GM18870 (cell line): ENCODE measurements around the gene RPL10.
"Not testable (repeated sequence)": the region's sequence is repeated elsewhere in the genome, so short reads cannot be mapped to it uniquely, and the experiment has no call there.

Experiments
- ATAC-seq: cut with Tn5 transposase; IDR thresholded peaks from one replicate; pipeline ENCODE4 v1.9.1; 2021; ENCODE audit warnings: moderate library complexity; ENCODE audit not compliant: unreplicated experiment

The RPL10 gene

DNA sequence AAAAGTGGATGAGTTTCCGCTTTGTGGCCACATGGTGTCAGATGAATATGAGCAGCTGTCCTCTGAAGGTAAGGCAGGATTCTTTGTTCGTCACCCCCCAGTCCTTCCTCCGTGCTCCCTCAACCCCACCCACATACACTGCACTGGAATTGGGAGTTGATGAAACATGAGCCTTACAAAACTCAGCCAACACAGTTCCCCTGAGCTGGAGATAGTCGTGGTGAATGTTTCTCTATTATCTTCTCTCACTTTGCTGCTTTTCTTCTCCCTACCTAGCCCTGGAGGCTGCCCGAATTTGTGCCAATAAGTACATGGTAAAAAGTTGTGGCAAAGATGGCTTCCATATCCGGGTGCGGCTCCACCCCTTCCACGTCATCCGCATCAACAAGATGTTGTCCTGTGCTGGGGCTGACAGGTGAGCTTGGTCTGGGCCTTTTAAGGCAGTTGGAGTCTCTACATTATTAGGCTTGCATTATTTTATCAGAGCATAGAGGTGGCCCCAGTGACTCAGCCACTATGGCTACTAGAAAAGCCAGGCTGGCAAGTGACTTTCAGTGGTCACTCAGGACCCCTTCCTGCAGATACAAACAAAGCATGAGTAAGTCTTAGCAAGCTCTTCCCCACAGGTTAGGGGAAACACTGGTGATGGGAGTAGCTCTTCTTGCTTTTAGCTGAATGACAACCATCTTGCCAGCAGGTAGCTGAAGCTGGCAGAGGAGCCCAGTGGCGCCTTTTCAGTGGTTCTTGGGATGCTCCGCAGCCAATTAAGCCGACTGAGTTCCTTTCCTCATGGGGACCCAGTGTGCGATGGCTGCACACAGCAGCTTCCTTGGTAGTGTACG lies 1.6 kb downstream of the RPL10 start:
- no peak for ATAC-seq

DNA sequence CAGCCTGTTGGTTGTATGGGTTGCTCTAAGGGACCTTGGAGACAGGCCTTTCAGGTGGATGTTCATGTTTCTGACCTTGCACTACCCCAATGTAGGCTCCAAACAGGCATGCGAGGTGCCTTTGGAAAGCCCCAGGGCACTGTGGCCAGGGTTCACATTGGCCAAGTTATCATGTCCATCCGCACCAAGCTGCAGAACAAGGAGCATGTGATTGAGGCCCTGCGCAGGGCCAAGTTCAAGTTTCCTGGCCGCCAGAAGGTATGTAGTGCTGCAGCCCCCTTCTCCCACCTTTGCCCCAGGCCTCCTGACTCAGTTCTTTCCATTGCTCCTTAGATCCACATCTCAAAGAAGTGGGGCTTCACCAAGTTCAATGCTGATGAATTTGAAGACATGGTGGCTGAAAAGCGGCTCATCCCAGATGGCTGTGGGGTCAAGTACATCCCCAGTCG lies 2.2 kb downstream of the RPL10 start:
- not testable (repeated sequence) for ATAC-seq

DNA sequence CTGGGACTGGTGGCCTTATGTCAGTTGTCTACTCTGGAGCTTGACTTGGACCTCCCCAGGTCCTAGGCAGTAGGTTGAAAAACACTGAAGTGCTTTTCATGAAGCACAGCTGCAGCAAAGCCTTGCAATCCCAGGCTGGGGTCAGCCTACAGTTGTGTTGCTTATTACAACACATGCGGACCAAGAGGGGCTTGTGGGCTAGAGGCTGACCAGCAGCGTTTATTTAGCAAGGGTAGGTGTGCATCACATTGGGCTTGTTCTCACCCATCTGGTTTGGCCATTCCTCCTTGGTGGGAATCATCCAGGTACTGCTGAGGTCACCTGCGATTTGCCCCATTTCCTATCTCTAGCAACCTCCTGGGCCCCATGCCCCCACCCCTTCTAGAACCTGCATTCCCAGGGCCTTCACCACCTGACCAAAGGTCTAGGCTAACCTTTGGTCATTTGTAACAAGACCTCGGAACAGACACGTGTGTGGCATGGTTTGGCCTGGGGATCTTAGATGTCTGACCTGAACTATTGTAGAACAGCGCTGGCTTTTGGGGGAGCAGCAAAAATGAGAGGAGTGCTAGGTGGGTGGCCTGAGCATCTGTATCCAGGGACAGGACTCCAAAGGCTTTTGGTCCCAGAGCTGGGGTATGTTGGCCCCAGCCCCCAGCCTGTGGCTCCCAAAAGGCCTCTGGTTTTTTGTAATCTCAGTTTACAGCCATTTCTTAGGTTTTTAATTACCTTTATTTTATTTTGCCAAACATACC lies 3.0 kb downstream of the RPL10 start:
- ATAC-seq: no peak

DNA sequence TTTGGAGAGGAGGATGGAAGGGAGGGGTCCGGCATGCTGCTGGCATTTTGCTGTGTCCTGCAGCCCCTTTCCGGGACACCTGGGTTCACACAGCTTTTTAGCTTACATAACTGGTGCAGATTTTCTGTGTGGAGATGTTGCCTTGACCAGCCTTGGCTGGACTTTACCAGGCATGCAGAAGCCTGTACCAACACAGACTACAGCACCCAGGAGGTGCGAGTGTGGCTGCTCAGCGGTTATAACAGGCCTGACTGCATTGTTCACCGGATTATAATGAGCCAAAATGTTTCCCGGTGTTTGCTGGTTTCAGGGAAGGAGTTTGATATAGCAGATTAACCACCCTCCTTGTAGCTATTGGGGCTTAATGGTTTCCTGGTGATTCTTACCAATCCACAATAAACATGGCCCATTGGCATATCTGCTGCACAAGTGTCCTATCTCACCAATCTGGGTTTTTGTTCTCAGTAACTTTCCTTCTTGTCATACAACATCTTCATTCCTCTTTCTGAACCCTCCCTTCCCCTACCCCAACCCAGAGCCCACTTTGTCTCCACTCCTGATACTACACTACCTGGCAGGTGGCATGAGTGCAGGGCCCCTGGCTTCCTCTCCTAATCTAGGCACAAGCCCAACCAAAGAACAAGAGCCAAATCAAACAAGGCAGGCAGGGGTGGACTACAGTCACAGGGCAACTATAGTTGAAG lies 3.9 kb downstream of the RPL10 start:
- ATAC-seq: no peak

DNA sequence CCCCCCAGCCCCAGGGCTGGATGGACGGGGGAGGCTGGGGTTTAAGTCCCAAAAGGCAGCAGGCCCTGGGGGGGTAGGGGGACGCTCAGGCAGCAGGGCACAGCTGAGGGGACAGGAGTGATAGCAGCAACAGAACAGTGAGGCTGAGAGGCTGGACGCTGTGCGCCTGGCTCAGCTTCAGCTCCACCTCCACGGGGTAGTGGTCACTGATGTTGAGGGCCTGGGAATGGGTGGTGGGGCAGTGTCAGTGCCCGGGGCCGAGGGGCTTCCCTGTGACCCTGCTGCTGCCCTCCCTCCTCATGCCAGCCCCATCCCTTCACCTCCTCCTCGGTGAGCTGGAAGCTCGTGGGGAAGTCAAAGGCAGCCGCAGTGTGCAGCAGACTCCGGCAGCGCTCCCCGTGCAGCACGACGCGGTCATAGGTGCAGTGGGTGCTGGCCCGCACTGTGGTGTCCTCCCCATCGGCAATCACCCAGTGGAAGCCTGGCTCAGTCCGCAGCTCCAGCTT lies 4.5 kb downstream of the RPL10 start:
- ATAC-seq: no peak

DNA sequence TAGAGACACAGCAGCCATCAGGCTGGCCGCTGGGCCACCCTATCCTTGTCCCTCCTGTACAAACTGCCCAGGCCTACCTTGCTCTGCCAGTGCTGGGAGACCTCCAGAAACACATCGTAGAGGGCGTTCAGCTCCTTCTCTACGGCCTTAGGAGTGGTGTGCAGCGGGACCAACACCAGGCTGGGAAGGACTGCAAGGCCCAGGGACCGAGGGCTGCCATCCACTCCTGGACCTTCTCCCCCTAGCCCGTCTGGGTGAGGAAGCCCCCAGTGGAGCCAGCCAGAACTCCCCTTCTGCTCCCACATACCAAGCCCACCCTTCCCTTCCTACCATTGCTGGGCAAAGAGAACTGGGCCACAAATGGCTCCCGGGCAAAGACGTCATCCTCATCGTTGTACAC lies 5.0 kb downstream of the RPL10 start:
- no peak for ATAC-seq

DNA sequence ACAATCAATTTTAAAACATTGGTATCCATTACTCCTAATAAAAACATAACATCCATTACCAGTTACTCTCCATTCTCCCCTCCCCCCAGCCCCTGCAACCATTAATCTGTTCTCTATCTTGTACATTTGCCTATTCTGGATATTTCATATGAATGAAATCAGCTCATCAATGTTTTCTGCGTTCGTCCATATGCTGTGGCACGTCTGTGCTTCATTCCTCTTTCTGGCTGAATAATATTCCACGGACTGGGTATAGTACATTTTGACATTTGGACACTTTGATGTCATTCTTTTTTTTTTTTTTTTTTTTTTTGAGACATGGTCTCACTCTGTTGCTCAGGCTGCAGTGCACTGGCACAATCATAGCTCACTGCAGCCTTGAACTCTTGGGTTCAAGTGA lies 5.7 kb downstream of the RPL10 start:
- no peak for ATAC-seq

DNA sequence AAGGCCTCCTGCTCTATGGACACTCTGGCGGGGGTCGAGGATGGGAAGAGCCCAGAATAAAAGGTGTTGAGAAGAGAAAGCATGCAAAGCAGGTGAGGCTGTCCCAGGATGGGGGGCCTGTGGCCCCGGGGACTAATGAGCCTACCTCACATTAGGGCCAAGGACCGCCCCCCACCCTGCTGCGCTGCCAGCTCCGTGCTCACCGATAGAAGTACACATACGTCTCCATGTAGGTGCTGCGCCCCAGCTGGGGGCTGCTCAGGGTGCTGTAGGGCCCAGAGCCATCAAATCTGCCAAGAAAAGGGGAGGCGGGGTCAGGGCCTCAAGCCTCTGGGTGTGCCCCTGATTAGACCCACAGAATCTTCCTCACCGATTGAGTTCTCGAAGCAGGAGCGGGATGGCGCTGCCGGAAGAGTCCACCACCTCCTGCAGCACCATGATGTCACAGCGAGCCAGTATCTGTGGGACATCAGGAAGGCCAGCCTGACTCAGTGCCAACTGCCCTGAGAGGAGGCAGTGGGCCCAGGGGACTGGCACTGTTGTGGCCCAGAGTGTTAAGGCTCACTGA lies 6.5 kb downstream of the RPL10 start:
- no peak for ATAC-seq

DNA sequence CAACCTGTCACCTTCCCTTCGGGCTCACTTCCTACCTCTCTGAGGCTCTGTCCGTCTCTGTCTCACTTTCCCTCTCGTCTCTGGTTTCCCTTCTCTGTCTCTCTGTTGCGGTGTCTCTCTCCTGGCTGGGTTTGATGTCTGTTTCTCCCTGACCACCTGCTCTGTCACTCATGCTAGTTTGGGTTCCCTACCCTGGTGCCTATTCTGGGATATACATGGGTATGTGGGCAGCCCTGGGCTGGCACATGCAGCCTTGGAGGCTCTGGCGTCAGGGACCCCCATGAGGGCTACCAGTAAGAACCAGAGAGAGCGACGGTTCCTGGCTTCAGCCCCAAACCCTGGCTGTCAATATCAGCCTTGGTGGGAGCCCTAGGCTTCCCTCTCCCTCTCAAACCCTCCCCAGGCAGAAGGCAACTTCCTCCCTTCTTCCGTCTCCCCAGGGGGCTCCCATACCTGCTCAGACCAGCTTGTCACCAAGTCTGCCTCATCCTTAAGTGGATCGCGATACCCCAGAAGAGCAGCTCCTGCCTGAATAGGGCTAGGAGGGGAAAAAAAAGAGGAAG lies 10.6 kb downstream of the RPL10 start:
- ATAC-seq: no peak

DNA sequence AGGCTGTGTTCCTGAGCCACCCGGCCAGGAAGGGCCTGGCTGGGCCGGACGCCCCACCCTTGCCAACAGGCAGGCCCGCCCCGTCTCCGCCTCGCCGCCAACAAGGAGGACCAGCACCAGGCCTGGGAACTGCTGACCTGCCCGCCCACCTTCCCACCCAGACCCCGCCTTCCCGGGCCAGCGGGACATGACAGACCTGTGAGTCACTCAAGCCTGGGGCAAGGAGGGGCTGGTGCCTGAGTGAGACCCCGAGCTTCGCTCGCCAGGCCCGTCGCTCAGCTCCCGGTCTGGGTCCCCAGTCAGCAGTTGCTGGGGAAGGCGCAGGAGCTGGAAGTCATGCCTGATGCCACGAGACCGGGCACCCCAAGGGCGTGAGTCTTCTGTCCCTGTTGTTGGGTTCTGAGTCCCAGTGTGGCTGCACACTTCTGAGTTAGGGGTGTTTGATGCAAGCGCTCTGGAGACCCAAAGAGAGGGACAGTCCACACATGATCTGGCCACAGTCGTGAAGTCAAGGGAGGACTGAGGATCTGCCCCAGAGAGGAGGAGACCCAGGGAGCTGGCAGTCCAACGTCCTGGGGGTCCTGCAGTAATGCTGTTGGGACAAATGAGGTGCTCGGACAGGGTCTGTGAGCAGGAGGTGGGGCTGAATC lies 11.2 kb downstream of the RPL10 start, which contains the start of gene DNASE1L1:
DNASE1L1 (minus strand) TSS at position 33 of the 650 bp plus-strand sequence. CDS start 3,686 bp downstream, outside the sequence.
- ATAC-seq: no peak

DNA sequence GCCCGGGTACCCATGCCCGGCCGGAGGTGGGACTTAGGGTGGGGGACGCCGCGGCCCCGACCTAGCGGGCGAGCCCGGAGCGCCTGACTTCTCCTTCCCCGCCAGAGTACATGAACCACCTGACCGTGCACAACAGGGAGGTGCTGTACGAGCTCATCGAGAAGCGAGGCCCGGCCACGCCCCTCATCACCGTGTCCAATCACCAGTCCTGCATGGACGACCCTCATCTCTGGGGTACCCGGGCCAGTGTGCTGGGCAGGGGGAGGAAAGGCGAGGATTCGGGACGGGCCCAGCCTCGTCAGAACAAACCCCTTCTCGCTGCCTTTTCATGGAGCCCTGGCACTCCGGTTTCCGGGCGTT lies 13.8 kb downstream of the RPL10 start:
- no peak for ATAC-seq

DNA sequence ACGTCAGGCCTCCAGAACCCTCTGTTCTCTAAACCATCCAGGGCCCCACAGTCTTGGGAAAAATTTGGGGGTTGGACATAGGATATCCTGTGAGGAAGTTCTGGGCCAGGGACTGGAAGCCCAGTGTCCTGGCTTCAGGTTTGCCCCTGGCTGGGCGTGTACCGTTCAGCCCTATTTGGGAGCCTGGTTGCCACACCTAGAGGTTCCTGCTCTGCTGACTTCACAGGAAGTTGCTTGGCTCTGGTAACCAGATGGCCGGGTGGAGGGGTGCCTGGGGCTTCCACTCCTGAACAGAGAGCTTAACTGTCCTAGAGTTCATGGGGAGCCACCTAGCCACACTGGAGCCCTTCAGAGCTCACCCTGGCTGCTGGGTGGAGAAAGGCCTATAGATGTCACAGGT lies 14.3 kb downstream of the RPL10 start:
- no peak for ATAC-seq

DNA sequence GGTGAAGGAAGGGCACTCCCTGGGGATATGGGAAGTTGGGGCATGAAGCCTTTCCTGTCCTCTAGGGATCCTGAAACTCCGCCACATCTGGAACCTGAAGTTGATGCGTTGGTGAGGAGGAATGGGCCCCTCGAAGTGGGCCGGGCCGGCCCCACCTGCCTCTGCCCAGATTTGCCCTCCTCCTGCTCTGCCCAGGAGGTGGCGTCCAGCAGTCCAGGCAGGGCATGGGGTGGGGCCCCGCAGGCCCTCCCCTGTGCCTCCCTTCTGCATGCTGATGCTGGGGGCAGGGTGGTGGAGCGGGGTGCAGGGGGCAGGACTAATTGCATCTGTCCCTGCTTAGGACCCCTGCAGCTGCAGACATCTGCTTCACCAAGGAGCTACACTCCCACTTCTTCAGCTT lies 15.0 kb downstream of the RPL10 start:
- no peak for ATAC-seq

DNA sequence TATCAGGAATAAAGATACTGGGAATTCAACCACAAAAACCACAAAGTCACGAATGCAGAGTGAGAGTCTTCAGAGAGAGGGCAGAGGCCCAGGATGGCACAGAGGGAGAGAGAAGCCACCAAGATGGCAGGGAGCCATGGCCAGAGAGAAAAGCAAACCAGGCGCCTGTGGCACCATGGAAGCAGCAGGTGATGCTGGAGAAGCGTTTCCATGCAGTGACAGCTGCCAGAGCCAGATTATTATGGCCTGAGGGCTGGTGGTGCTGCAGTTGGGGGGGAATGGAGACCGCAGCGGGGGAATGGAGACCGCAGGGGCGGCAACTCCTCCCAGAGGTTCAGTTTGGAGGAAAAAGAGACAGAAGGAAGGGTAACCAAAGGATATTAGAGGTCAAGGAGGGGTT lies 19.0 kb downstream of the RPL10 start:
- ATAC-seq: no peak

DNA sequence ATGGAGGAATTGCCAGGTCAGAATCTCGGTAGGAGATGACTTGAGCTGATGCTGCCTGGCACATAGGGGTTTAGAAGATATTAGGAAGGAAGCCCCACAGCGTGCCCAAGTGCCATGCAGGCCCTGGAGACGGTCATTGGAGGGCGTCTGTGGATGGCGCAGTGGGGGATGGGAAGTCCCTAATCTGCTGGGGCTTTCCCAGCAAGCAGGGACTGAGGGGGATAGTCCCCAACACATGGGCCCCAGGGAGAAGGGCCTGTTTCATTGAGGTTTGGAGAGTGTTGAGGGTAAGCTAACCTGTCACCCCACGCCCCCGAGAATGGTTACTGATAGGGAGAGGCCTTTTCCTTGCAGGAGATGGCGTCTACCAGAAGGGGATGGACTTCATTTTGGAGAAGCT lies 21.0 kb downstream of the RPL10 start:
- ATAC-seq: no peak

DNA sequence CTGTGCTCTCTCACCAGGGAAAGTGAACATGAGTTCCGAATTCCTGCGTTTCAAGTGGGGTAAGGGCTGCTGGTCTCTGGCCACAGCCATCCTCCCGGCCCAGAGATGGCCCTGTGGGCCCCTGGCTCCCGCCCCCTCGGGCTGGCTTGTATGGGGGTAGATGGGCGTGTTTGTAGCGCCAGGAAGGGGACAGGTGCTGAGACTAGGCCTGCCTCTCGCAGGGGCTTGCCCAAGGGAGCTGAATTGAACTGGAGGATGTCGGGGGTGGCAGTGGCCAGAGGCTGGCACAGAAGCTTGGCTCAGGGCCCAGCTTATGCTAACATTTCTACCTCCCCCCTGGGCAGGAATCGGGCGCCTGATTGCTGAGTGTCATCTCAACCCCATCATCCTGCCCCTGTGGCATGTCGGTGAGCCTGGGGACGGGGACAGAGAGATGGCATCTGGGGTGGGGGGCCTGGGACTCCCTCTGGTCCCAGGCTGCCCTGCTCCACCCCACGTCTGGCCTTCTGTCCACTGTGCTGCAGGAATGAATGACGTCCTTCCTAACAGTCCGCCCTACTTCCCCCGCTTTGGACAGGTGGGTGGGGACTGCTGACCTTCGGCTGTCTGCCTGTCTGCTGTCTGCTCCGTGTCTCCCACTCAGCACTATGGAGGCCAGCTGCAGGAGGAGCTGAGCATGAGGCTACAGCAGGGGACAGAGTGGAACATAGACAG lies 21.7 kb downstream of the RPL10 start:
- ATAC-seq: no peak

DNA sequence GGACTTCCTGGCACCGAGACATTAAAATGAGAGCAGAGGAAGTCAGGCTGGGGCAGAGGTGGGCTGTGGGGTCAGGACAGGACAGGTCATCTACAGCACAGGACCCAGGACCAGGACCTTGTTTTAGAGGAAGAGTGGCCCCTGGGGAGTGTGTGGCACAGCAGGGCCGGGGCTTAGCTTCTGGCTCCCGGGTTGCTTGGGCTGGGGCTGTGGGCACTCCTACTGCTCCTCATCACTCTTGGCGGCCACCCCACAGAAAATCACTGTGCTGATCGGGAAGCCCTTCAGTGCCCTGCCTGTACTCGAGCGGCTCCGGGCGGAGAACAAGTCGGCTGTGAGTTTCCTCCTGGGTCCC lies 22.2 kb downstream of the RPL10 start:
- ATAC-seq: no peak

DNA sequence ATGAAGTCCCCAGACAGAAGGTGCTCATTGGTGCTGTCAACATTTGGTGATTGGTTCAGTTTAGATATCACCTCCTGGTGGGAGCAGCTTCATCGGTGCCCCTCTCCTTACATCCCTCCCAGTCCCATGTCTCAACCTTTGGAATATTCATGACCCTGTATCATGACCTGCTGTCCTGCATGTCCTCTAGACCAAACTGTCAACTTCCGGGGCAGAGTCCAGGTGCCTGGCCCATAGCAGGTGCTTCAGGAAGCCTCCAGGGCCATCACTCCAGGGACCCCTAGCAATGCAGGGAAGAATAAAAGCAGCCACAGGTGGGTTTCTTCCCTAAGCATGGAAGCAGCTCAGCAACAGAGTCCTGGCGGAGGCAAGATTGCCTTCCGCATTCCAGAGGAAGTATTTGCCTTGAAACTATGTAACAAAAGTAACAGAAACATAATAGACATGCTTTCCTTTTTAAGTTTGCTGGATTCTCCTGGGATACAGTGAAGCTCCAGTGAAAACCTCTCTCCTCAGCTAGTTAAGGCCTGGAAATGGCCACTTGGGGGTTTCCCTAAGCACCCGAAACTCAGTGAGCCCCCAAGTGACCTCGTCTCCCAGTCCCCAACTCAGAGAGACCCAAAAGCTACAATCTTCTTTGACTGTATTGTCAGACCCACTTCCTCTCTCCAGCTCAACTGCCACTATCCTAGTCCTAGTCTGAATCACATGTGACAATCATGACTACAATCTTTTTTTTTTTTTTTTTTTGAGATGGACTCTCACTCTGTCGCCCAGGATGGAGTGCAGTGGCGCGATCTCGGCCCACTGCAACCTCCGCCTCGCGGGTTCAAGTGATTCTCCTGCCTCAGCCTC lies 29.0 kb downstream of the RPL10 start:
- ATAC-seq: no peak
